ENCODE results near the gene PANK1.

DNA sequence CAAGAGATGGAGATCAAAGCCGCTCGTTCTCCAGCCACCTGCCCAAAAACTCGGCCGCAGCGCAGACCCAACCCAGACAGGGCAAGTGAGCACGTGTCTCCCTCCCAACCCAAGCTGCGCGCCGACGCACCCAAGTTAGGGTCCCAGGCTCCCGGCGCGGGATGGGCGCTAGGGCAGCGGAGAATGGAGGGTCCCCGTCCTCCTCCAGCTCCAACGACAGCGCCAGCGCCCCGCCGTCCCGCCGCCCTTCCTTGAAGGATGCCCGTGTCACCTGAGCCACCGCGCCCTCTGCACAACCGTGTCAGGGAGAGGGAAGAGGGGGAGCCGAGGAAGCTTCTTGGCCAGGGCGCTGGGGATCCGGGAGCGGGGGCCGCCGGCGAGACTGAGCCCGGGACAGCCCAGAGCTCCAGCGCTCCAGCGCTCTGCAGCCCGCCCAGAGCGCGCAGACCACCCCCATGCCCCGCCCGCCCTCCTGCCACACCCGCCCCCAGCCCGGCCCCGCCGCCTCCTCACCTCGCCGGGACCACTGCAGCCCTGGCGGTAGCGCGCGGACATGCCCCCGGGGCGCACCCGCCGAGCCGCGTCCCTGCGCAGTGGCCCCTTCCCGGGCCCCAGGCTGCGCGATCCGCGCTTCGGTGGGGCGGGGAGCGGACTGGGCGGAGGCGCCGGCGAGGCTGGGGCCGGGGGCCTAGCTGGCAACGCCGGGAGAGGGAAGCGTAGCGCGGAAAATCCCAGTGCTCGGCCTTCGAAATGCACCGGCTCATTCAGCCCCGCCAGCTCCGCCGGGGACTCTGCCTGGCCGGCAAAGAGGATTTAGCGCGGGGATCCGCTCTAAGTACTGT is 109.7 kb downstream of the PANK1 start, which contains the start of gene SLC16A12:
- TF ChIP-seq, protein P1, sequence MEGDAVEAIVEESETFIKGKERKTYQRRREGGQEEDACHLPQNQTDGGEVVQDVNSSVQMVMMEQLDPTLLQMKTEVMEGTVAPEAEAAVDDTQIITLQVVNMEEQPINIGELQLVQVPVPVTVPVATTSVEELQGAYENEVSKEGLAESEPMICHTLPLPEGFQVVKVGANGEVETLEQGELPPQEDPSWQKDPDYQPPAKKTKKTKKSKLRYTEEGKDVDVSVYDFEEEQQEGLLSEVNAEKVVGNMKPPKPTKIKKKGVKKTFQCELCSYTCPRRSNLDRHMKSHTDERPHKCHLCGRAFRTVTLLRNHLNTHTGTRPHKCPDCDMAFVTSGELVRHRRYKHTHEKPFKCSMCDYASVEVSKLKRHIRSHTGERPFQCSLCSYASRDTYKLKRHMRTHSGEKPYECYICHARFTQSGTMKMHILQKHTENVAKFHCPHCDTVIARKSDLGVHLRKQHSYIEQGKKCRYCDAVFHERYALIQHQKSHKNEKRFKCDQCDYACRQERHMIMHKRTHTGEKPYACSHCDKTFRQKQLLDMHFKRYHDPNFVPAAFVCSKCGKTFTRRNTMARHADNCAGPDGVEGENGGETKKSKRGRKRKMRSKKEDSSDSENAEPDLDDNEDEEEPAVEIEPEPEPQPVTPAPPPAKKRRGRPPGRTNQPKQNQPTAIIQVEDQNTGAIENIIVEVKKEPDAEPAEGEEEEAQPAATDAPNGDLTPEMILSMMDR (conservative IDR thresholded peaks at IDR 0.05), result no peak
- TF ChIP-seq EZH2 (IDR thresholded peaks at IDR 0.05; ENCODE audit: low read depth), result no peak

Measured in PC-9 (cell line).